Uterus (tissue), 2 donors: ENCODE data around the gene PLA2G6.

Source experiments
- POLR2A ChIP-seq, 2 donors: fragments of 450-650 bp; IDR thresholded peaks; one replicate each; pipeline ENCODE4 v1.6.1; 2016; ENCODE audit warnings: antibody characterized with exemption in 2 of 2, mild to moderate bottlenecking in 1 of 2, moderate library complexity in 1 of 2
- TF ChIP-seq, protein P1 (sequence below), 4 experiments: fragments of 200-600 bp in 2 of 4; fragments of 450-650 bp in 2 of 4; sonication (generic) in 2 of 4; IDR thresholded peaks; one replicate each; pipeline ENCODE4 v1.5.1; 2016 to 2019; ENCODE audit warnings: antibody characterized with exemption in 4 of 4, mild to moderate bottlenecking in 2 of 4, moderate library complexity in 1 of 4

DNA sequence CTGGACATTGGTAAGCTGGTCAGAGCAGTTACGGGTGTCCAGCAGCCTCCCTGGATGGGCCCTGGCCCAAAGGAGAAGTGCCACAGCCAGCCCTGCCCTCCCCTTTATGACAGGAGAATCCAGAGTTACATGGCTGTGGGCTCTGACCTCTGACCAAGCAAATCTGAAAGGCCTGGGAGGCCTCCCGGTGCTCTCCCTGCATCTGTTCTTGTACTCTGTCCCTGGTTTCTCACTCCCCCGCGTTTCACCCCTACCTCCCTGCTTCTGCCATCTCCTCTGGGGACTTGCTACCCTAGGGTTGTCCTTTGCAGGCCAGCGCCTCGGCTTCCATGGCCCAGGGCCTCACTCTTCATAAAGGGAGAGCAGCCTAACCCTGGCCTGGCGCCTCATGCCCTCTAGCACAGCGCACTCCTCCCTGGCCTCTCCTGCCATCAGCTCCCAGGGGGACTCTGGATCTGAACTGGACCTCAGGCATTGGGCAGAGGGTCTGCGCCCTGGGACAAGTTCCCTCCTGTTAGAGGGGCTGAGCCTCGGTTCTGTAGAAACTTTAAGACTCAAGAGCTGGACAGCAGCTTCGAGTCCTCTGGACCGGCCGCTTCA lies 113.8 kb downstream of the PLA2G6 start:
- TF ChIP-seq, protein P1, sequence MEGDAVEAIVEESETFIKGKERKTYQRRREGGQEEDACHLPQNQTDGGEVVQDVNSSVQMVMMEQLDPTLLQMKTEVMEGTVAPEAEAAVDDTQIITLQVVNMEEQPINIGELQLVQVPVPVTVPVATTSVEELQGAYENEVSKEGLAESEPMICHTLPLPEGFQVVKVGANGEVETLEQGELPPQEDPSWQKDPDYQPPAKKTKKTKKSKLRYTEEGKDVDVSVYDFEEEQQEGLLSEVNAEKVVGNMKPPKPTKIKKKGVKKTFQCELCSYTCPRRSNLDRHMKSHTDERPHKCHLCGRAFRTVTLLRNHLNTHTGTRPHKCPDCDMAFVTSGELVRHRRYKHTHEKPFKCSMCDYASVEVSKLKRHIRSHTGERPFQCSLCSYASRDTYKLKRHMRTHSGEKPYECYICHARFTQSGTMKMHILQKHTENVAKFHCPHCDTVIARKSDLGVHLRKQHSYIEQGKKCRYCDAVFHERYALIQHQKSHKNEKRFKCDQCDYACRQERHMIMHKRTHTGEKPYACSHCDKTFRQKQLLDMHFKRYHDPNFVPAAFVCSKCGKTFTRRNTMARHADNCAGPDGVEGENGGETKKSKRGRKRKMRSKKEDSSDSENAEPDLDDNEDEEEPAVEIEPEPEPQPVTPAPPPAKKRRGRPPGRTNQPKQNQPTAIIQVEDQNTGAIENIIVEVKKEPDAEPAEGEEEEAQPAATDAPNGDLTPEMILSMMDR (IDR thresholded peaks at IDR 0.05): no peak
- TF ChIP-seq POLR2A (IDR thresholded peaks at IDR 0.05): no peak
